B cell (primary cell): Measurements from ENCODE around the gene STRN. TPM values are rescaled to one million over a fixed set of nuclear protein-coding genes. Genes with fewer than 3 reads are reported as not detected.

Source experiments
- ATAC-seq: fragments of 200-7000 bp; cut with Tn5 transposase; one replicate; pipeline ENCODE4 v1.10.0; 2021; ENCODE audit warnings: low read depth, mild to moderate bottlenecking, moderate number of reproducible peaks, moderate library complexity
- CTCF ChIA-PET: fragments of 350-600 bp; sonication (Branson Sonifier 250); formaldehyde crosslinking; loops from one replicate; lab custom pipeline; 2021; ENCODE audit warnings: antibody characterized with exemption, inconsistent platforms; lab: Charles Lee
- POLR2A ChIA-PET: fragments of 350-600 bp; sonication (Branson Sonifier 250); formaldehyde crosslinking; loops from one replicate; lab custom pipeline; 2021; ENCODE audit warnings: antibody characterized with exemption; lab: Charles Lee
- DNase-seq: peaks from one replicate; pipeline ENCODE4 v3.0.0; 2013
- H2AFZ ChIP-seq: 2 replicates; pipeline ENCODE4 v1.6.1; 2012; ENCODE audit warnings: mild to moderate bottlenecking, low read depth, low read length; ENCODE audit not compliant: insufficient read depth, poor library complexity, severe bottlenecking
- H3K27ac ChIP-seq, 2 donors: 1 replicate in 1 of 2; 2 replicates in 1 of 2; pipeline ENCODE4 v1.5.1; 2012 to 2013; ENCODE audit warnings: low read length in 2 of 2, mild to moderate bottlenecking in 2 of 2, moderate library complexity in 1 of 2
- H3K27me3 ChIP-seq, 4 experiments: fragments of 200-600 bp in 1 of 4; sonication (generic) in 1 of 4; replicated peaks in 1 of 4; 1 replicate in 2 of 4; 2 replicates in 2 of 4; pipeline versions ENCODE4 v1.6.1 to v1.7.0; 2013 to 2016; ENCODE audit warnings: low read length in 3 of 4, mild to moderate bottlenecking in 2 of 4, mixed read lengths in 1 of 4, moderate library complexity in 1 of 4; ENCODE audit not compliant: insufficient read depth in 4 of 4, control insufficient read depth in 3 of 4; ENCODE audit errors: control extremely low read depth in 1 of 4
- H3K36me3 ChIP-seq, 2 experiments: replicated peaks in 1 of 2; 1 replicate in 1 of 2; 2 replicates in 1 of 2; pipeline versions ENCODE4 v1.6.1 to v1.7.1; 2013; ENCODE audit warnings: low read length in 1 of 2; ENCODE audit not compliant: insufficient read depth in 2 of 2, control insufficient read depth in 1 of 2; ENCODE audit errors: control extremely low read depth in 1 of 2, extremely low read depth in 1 of 2
- H3K4me1 ChIP-seq, 2 donors: fragments of 200-600 bp in 1 of 2; sonication (generic) in 1 of 2; 1 replicate in 1 of 2; 2 replicates in 1 of 2; pipeline versions ENCODE4 v1.5.1 to v1.6.1; 2013 to 2017; ENCODE audit warnings: low read length in 2 of 2; ENCODE audit not compliant: control insufficient read depth in 2 of 2, insufficient read depth in 2 of 2
- H3K4me2 ChIP-seq: replicated peaks from 2 replicates; pipeline ENCODE3; 2012; ENCODE audit warnings: mild to moderate bottlenecking, low read depth, low read length; ENCODE audit not compliant: poor library complexity, severe bottlenecking
- H3K4me3 ChIP-seq, 5 experiments: fragments of 200-600 bp in 1 of 5; sonication (generic) in 1 of 5; 1 replicate in 3 of 5; 2 replicates in 2 of 5; pipeline versions ENCODE4 v1.5.1 to v1.7.0; 2011 to 2016; ENCODE audit warnings: low read length in 4 of 5, mild to moderate bottlenecking in 4 of 5, low read depth in 2 of 5, control low read depth in 1 of 5, moderate library complexity in 1 of 5; ENCODE audit not compliant: insufficient read depth in 1 of 5; ENCODE audit errors: control extremely low read depth in 1 of 5, extremely low read depth in 1 of 5
- H3K79me2 ChIP-seq: fragments of 200-600 bp; sonication (generic); one replicate; pipeline ENCODE4 v1.6.0; 2016; ENCODE audit warnings: low read length; ENCODE audit not compliant: control insufficient read depth, insufficient read depth
- H3K9ac ChIP-seq: fragments of 200-600 bp; sonication (generic); 2 replicates; pipeline ENCODE4 v1.6.1; 2017; ENCODE audit warnings: mild to moderate bottlenecking, low read length, moderate library complexity
- H3K9me3 ChIP-seq, 3 donors: one replicate each; pipeline versions ENCODE4 v1.6.1 to v1.7.1; 2013; ENCODE audit warnings: low read length in 2 of 3; ENCODE audit not compliant: control insufficient read depth in 2 of 3, insufficient read depth in 1 of 3; ENCODE audit errors: control extremely low read depth in 1 of 3
- H4K20me1 ChIP-seq: 2 replicates; pipeline ENCODE4 v1.6.0; 2012; ENCODE audit warnings: mild to moderate bottlenecking, low read length; ENCODE audit not compliant: insufficient read depth, control insufficient read depth, poor library complexity, severe bottlenecking
- H3K27ac Mint-ChIP-seq: one replicate; pipeline ENCODE4 v1.8.0; 2021; ENCODE audit warnings: mixed read lengths
- H3K27me3 Mint-ChIP-seq: one replicate; pipeline ENCODE4 v1.8.0; 2021; ENCODE audit warnings: mixed read lengths
- H3K4me1 Mint-ChIP-seq: one replicate; pipeline ENCODE4 v1.8.0; 2021; ENCODE audit warnings: mixed read lengths
- H3K4me3 Mint-ChIP-seq: one replicate; pipeline ENCODE4 v1.8.0; 2021; ENCODE audit warnings: mixed read lengths
- H3K9me3 Mint-ChIP-seq: one replicate; pipeline ENCODE4 v1.8.0; 2022; ENCODE audit warnings: mixed read lengths; ENCODE audit not compliant: insufficient read depth
- CTCF ChIP-seq: fragments of 200-600 bp; IDR thresholded peaks from one replicate; pipeline ENCODE4 v1.8.0; 2022; ENCODE audit warnings: antibody characterized with exemption, mild to moderate bottlenecking
- EZH2 ChIP-seq: IDR thresholded peaks from 2 replicates; pipeline ENCODE4 v1.6.1; 2012; ENCODE audit warnings: borderline replicate concordance, low read depth, mild to moderate bottlenecking, moderate library complexity, low read length; ENCODE audit not compliant: insufficient read depth, poor library complexity, severe bottlenecking
- WGBS: methylation state at CpG from one replicate; pipeline ENCODE4 v1.1.5; 2013; ENCODE audit warnings: missing lambda C conversion rate; ENCODE audit not compliant: insufficient coverage; 5-methylcytosine and 5-hydroxymethylcytosine counted together
- intact Hi-C: fragments of 100-400 bp; cut with micrococcal nuclease; formaldehyde crosslinking; loops from one replicate; pipeline ENCODE4 v1.10.0; 2022
- polyA plus RNA-seq: library from polyadenylated mRNA; depleted of rRNA; stranded (reverse); fragments of >200 nt; gene quantifications from 2 replicates; pipeline ENCODE4 v1.2.3, GENCODE V29; 2012
- total RNA-seq, 2 donors: library from RNA; stranded (reverse); fragments of 120-200 nt in 1 of 2; gene quantifications; 1 replicate in 1 of 2; 2 replicates in 1 of 2; pipeline versions ENCODE4 v1.2.3 to v1.2.4, GENCODE V29; 2013 to 2022

Gene STRN
- total and polyA plus RNA-seq, 2 donors (not counting 1 experiment from before 2014, with no cell fraction given): 5.8 to 38.6 TPM

GRCh38 chr2:36993841-36994620 is 27.7 kb upstream of the STRN start:
- H3K9me3 Mint-ChIP-seq: no peaks in the 10 kb centered on the region
- no peak overlapping the region for H3K4me3 Mint-ChIP-seq
- WGBS: no CpG with 5 or more reads among the region's 6 CpGs
- no peaks in the 10 kb centered on the region for H3K27me3 Mint-ChIP-seq
- no peak overlapping the region for H3K27ac ChIP-seq
- no peaks in the 10 kb centered on the region for H3K4me1 ChIP-seq
- H3K4me3 ChIP-seq: no peak overlapping the region
- ChIA-PET CTCF (interaction anchor here (0.9 kb wide), 1 partner anchor 9 kb away, joined by 3 read pairs; no protein-coding TSS in a partner anchor), POLR2A (no interaction called here)
- no peaks in the 10 kb centered on the region for H4K20me1 ChIP-seq
- peaks cover 4 to 32% of the 10 kb centered on the region in 2 experiments for H3K36me3 ChIP-seq
- no peaks in the 10 kb centered on the region for H3K4me1 Mint-ChIP-seq
- ATAC-seq: no peak
- H3K9ac ChIP-seq: no peak overlapping the region
- DNase-seq: no peak
- no peaks in the 10 kb centered on the region for H3K79me2 ChIP-seq
- no peak overlapping the region for H2AFZ ChIP-seq
- TF ChIP-seq CTCF (no peak), EZH2 (no peak)
- intact Hi-C loops: no loop called here
- no peak overlapping the region for H3K4me2 ChIP-seq
- H3K9me3 ChIP-seq: no peaks in the 10 kb centered on the region
- H3K27ac Mint-ChIP-seq: no peak overlapping the region
- no peaks in the 10 kb centered on the region for H3K27me3 ChIP-seq

DNA sequence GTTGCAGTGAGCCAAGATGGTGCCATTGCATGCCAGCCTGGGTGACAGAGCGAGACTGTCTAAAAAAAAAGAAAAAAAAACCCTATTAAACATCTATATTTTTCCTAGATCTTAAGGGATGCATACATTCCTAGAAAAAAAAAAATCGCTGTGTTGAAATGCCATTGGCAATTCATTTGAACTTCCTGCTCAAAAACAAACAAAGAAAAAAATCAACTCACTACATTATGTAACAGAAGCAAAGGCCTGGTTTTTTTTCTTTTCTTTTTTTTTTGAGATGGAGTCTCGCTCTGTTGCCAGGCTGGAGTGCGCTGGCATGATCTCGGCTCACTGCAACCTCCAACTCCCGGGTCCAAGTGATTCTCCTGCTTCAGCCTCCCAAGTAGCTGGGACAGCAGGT is 21.7 kb upstream of the STRN start:
- POLR2A ChIA-PET: no interaction called here
- no peak overlapping the region for H3K27ac Mint-ChIP-seq
- no peaks in the 10 kb centered on the region for H3K27me3 Mint-ChIP-seq
- Histone ChIP-seq H3K36me3 (peaks cover 2 to 33% of the 10 kb centered on the region in 2 experiments), H3K9me3 (no peaks in the 10 kb centered on the region), H3K27me3 (no peaks in the 10 kb centered on the region), H4K20me1 (no peaks in the 10 kb centered on the region), H3K4me3 (no peak overlapping the region), H2AFZ (no peak overlapping the region), H3K4me1 (no peaks in the 10 kb centered on the region), H3K27ac (no peak overlapping the region), H3K4me2 (no peak overlapping the region), H3K79me2 (no peaks in the 10 kb centered on the region), H3K9ac (no peak overlapping the region)
- ATAC-seq (no peak), DNase-seq (no peak)
- CTCF ChIA-PET: no interaction called here
- WGBS: no CpG with 5 or more reads among the region's 6 CpGs
- TF ChIP-seq EZH2: no peak
- TF ChIP-seq CTCF: no peak
- H3K9me3 Mint-ChIP-seq: no peaks in the 10 kb centered on the region
- no peaks in the 10 kb centered on the region for H3K4me1 Mint-ChIP-seq
- H3K4me3 Mint-ChIP-seq: no peak overlapping the region
- intact Hi-C loops: no loop called here
